HCEC 1CT (cell line): ENCODE results near the gene FBXO27.
"Not testable (repeated sequence)": the region's sequence is repeated elsewhere in the genome, so short reads cannot be mapped to it uniquely, and the experiment has no call there.

ENCODE experiments used
- DNase-seq: peaks from one replicate; pipeline ENCODE4 v3.0.0-alpha.2; 2017

FBXO27 gene

GRCh38 chr19:39038098-39038497 is 5.7 kb upstream of the FBXO27 start:
- no peak for DNase-seq

- no peak for DNase-seq
Observed at GRCh38 chr19:39037194-39037593, 4.8 kb upstream of the FBXO27 start.

GRCh38 chr19:39036581-39036980 is 4.2 kb upstream of the FBXO27 start:
- no peak for DNase-seq

GRCh38 chr19:39031368-39032062 is 834 bp downstream of the FBXO27 start:
- peak; percentile 68 for DNase-seq

- DNase-seq, result no peak
Observed at GRCh38 chr19:39030854-39031367, 1.4 kb downstream of the FBXO27 start.

- DNase-seq, result no peak
Observed at GRCh38 chr19:39024875-39025641, 7.3 kb downstream of the FBXO27 start.

GRCh38 chr19:39021063-39021462 is 11.3 kb downstream of the FBXO27 start:
- DNase-seq, result no peak

- DNase-seq, result no peak
Observed at GRCh38 chr19:39017646-39018045, 14.7 kb downstream of the FBXO27 start.

- no peak for DNase-seq
Observed at GRCh38 chr19:39017026-39017425, 15.3 kb downstream of the FBXO27 start.

GRCh38 chr19:39014037-39014436 is 18.3 kb downstream of the FBXO27 start:
- DNase-seq, result no peak

GRCh38 chr19:39009001-39009400 is 23.3 kb downstream of the FBXO27 start:
- DNase-seq, result no peak

GRCh38 chr19:39008137-39008536 is 24.2 kb downstream of the FBXO27 start:
- DNase-seq, result no peak

- no peak for DNase-seq
Observed at GRCh38 chr19:39007096-39007495, 25.3 kb downstream of the FBXO27 start.

GRCh38 chr19:39004403-39004802 is 27.9 kb downstream of the FBXO27 start:
- no peak for DNase-seq

GRCh38 chr19:39003796-39004195 is 28.6 kb downstream of the FBXO27 start:
- DNase-seq, result no peak

- DNase-seq, result no peak
Observed at GRCh38 chr19:39003188-39003587, 29.2 kb downstream of the FBXO27 start.

- no peak for DNase-seq
Observed at GRCh38 chr19:39001041-39001440, 31.3 kb downstream of the FBXO27 start.

GRCh38 chr19:38997576-38997975 is 34.8 kb downstream of the FBXO27 start:
- not testable (repeated sequence) for DNase-seq

- DNase-seq, result peak; percentile 80
Observed at GRCh38 chr19:38993271-38993670, 39.1 kb downstream of the FBXO27 start.

GRCh38 chr19:38990949-38991697 is 41.2 kb downstream of the FBXO27 start:
- peak; percentile 16 for DNase-seq

GRCh38 chr19:38989614-38990013 is 42.7 kb downstream of the FBXO27 start:
- not testable (repeated sequence) for DNase-seq

- no peak for DNase-seq
Observed at GRCh38 chr19:38989066-38989605, 43.2 kb downstream of the FBXO27 start.

- not testable (repeated sequence) for DNase-seq
Observed at GRCh38 chr19:38988627-38989026, 43.7 kb downstream of the FBXO27 start.
